OCI-LY1 (cell line): ENCODE results near the gene CELSR3.

ENCODE experiments used
- H2AFZ ChIP-seq: fragments of 200-600 bp; sonication (generic), shearing (Covaris generic); 2 replicates; pipeline ENCODE4 v1.6.0; 2014; ENCODE audit warnings: antibody characterized with exemption, mild to moderate bottlenecking, low read length
- H3F3A ChIP-seq: fragments of 200-600 bp; sonication (generic), shearing (Covaris generic); 2 replicates; pipeline ENCODE4 v1.6.0; 2014; ENCODE audit warnings: mild to moderate bottlenecking, antibody characterized with exemption, low read length, moderate library complexity; ENCODE audit not compliant: insufficient read depth
- H3K27ac ChIP-seq: fragments of 200-600 bp; sonication (generic); 2 replicates; pipeline ENCODE4 v1.5.1; 2014; ENCODE audit warnings: low read length, mixed run types, mild to moderate bottlenecking, low read depth; ENCODE audit not compliant: poor library complexity, severe bottlenecking
- H3K27me3 ChIP-seq: fragments of 200-600 bp; sonication (generic); 2 replicates; pipeline ENCODE4 v1.6.0; 2014; ENCODE audit warnings: antibody characterized with exemption, mild to moderate bottlenecking, low read length, moderate library complexity; ENCODE audit not compliant: insufficient read depth
- H3K36me3 ChIP-seq: fragments of 200-600 bp; sonication (generic); 2 replicates; pipeline ENCODE4 v1.6.1; 2014; ENCODE audit warnings: mild to moderate bottlenecking, antibody characterized with exemption, low read length, moderate library complexity, mixed read lengths; ENCODE audit not compliant: insufficient read depth
- H3K4me1 ChIP-seq: fragments of 200-600 bp; sonication (generic); 2 replicates; pipeline ENCODE4 v1.5.1; 2014; ENCODE audit warnings: mild to moderate bottlenecking, low read length, moderate library complexity; ENCODE audit not compliant: insufficient read depth, severe bottlenecking
- H3K4me2 ChIP-seq: fragments of 200-600 bp; sonication (generic), shearing (Covaris generic); 2 replicates; pipeline ENCODE4 v1.6.1; 2014; ENCODE audit warnings: low read length
- H3K4me3 ChIP-seq: fragments of 200-600 bp; sonication (generic); 2 replicates; pipeline ENCODE4 v1.5.1; 2014; ENCODE audit warnings: low read length, low read depth, mild to moderate bottlenecking, mixed read lengths; ENCODE audit not compliant: poor library complexity, severe bottlenecking
- H3K79me2 ChIP-seq: fragments of 200-600 bp; shearing (Covaris generic); 2 replicates; pipeline ENCODE4 v1.6.1; 2016; ENCODE audit warnings: mixed run types, low read length, mixed read lengths; ENCODE audit not compliant: insufficient read depth
- H3K9ac ChIP-seq: fragments of 200-600 bp; sonication (generic), shearing (Covaris generic); 2 replicates; pipeline ENCODE4 v1.6.1; 2014; ENCODE audit warnings: mild to moderate bottlenecking, low read length, mixed read lengths
- H3K9me2 ChIP-seq: fragments of 200-600 bp; sonication (generic), shearing (Covaris generic); 2 replicates; pipeline ENCODE4 v1.6.1; 2014; ENCODE audit warnings: low read depth, mild to moderate bottlenecking, low read length, mixed read lengths
- H3K9me3 ChIP-seq: fragments of 200-600 bp; shearing (Covaris generic); 2 replicates; pipeline ENCODE4 v1.6.1; 2014; ENCODE audit warnings: low read length, mixed read lengths
- H4K20me1 ChIP-seq: fragments of 200-600 bp; sonication (generic), shearing (Covaris generic); 2 replicates; pipeline ENCODE4 v1.6.0; 2016; ENCODE audit warnings: mild to moderate bottlenecking, low read length; ENCODE audit not compliant: insufficient read depth
- EZH2 ChIP-seq: fragments of 200-600 bp; sonication (generic), shearing (Covaris generic); IDR thresholded peaks from 2 replicates; pipeline ENCODE4 v1.8.0; 2017; ENCODE audit warnings: borderline replicate concordance, mixed run types, mild to moderate bottlenecking, antibody characterized with exemption, low read length, moderate library complexity, mixed read lengths
- TF ChIP-seq, protein P1 (sequence below): fragments of 200-600 bp; sonication (generic), shearing (Covaris generic); IDR thresholded peaks from 2 replicates; pipeline ENCODE4 v1.5.1; 2017; ENCODE audit warnings: mild to moderate bottlenecking, antibody characterized with exemption, low read length, moderate library complexity, mixed read lengths

Gene CELSR3

DNA sequence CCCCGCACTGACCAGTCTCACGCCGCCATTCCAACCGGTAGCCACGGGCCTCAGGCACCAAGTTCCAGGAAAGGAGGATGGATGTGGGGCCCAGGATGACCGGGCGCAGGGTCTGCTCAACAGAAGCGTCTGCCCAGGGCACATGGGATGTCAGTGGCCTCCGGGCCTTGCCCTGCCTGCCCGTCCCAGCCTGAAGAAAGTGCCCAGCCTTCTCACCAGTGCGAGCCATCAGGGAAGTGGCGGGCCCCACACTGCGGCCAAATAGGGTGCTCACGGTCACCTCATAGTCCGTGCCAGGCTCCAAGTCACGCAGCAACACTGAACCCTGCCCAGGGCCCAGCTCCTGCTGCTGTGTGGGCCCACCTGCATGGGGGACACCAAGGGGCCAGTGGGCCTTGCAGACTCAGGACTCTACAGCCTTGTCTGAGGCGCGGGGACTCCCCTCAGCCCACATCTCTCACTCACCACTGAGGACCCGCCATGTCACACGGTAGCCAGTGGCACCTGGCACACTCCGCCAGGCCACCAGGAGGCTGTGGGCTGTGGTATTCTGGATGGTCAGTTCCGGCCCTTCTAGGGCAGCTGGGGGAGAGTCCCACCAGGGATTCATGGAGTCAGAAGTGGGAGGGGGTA, 70.7 kb downstream of the CELSR3 start:
- TF ChIP-seq, protein P1, sequence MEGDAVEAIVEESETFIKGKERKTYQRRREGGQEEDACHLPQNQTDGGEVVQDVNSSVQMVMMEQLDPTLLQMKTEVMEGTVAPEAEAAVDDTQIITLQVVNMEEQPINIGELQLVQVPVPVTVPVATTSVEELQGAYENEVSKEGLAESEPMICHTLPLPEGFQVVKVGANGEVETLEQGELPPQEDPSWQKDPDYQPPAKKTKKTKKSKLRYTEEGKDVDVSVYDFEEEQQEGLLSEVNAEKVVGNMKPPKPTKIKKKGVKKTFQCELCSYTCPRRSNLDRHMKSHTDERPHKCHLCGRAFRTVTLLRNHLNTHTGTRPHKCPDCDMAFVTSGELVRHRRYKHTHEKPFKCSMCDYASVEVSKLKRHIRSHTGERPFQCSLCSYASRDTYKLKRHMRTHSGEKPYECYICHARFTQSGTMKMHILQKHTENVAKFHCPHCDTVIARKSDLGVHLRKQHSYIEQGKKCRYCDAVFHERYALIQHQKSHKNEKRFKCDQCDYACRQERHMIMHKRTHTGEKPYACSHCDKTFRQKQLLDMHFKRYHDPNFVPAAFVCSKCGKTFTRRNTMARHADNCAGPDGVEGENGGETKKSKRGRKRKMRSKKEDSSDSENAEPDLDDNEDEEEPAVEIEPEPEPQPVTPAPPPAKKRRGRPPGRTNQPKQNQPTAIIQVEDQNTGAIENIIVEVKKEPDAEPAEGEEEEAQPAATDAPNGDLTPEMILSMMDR = no peak
- TF ChIP-seq EZH2 = no peak
- H3K4me2 ChIP-seq = no peak overlapping the region
- H2AFZ ChIP-seq = no peak overlapping the region
- H4K20me1 ChIP-seq = no peaks in the 10 kb centered on the region
- no peaks in the 10 kb centered on the region for H3K79me2 ChIP-seq
- H3K9me2 ChIP-seq = no peaks in the 10 kb centered on the region
- no peaks in the 10 kb centered on the region for H3F3A ChIP-seq
- no peaks in the 10 kb centered on the region for H3K4me1 ChIP-seq
- H3K9me3 ChIP-seq = no peaks in the 10 kb centered on the region
- H3K9ac ChIP-seq = no peak overlapping the region
- no peak overlapping the region for H3K27ac ChIP-seq
- no peak overlapping the region for H3K4me3 ChIP-seq
- no peaks in the 10 kb centered on the region for H3K36me3 ChIP-seq
- peaks cover 22% of the 10 kb centered on the region for H3K27me3 ChIP-seq

DNA sequence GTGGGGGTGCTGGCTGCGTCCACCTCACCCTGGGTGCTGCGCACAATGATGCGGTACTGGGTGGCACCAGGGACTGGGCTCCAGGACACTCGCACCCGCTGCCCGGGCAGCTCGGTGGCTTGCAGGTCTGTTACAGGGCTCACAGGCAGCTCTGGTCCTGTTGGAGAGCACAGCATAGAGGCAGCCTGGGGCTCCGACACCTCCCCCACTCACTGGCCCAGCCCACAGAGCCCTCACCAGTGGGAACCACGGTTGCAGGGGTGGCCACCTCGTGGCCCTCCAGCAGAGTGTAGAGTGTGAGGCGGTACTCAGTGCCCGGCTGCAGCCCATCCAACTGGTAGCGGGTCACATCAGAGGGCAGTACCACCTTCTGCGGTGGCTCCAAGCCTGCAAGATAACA, 71.2 kb downstream of the CELSR3 start:
- no peak overlapping the region for H3K9ac ChIP-seq
- H3K4me1 ChIP-seq = no peaks in the 10 kb centered on the region
- no peak overlapping the region for H3K4me2 ChIP-seq
- H2AFZ ChIP-seq = no peak overlapping the region
- H3K36me3 ChIP-seq = no peaks in the 10 kb centered on the region
- H3K79me2 ChIP-seq = no peaks in the 10 kb centered on the region
- H3F3A ChIP-seq = no peaks in the 10 kb centered on the region
- no peak overlapping the region for H3K4me3 ChIP-seq
- H4K20me1 ChIP-seq = no peaks in the 10 kb centered on the region
- H3K9me3 ChIP-seq = no peaks in the 10 kb centered on the region
- no peaks in the 10 kb centered on the region for H3K9me2 ChIP-seq
- TF ChIP-seq, protein P1 = no peak
- TF ChIP-seq EZH2 = no peak
- no peak overlapping the region for H3K27ac ChIP-seq
- peaks cover 22% of the 10 kb centered on the region for H3K27me3 ChIP-seq

DNA sequence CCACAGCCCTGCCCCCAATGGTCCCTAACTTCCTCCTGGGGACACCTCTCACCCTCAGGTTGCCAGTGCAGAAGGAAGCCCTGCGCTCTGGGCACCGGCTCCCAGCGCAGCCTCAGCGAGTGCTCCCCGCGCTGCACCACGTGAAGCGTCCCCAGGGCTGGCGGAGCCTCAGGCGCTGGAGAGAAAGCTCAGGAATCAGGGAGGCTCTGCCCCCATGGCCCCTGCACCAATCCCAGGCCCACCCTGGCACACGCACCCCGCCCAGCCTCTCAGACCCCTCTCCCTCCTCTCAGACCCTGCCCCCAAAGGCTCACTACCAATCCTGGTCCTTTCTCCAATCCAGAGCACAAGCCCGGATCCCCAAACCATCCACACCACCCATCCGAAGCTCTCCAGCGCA, 74.5 kb downstream of the CELSR3 start:
- no peaks in the 10 kb centered on the region for H3K9me3 ChIP-seq
- no peaks in the 10 kb centered on the region for H3K4me1 ChIP-seq
- H3K9me2 ChIP-seq = no peaks in the 10 kb centered on the region
- no peaks in the 10 kb centered on the region for H3K36me3 ChIP-seq
- H3K9ac ChIP-seq = no peak overlapping the region
- H3K27me3 ChIP-seq = peaks cover 9% of the 10 kb centered on the region; the same call in 1 of the 2 replicates
- H3K27ac ChIP-seq = no peak overlapping the region
- TF ChIP-seq, protein P1 = no peak
- TF ChIP-seq EZH2 = no peak
- H2AFZ ChIP-seq = no peak overlapping the region
- H3F3A ChIP-seq = no peaks in the 10 kb centered on the region
- no peak overlapping the region for H3K4me2 ChIP-seq
- no peak overlapping the region for H3K4me3 ChIP-seq
- H4K20me1 ChIP-seq = no peaks in the 10 kb centered on the region
- H3K79me2 ChIP-seq = no peaks in the 10 kb centered on the region
